H54 (cell line): ENCODE data around the gene ANKRD37.

Experiments used
- DNase-seq: peaks from one replicate; pipeline ENCODE4 v3.0.0; 2011; ENCODE audit warnings: low spot score, mixed read lengths; ENCODE audit not compliant: insufficient read length
- FAIRE-seq: peaks from 3 replicates; lab custom pipeline; 2011; peaks lifted over from hg19 to GRCh38; lab: Jason Lieb, UNC
- POLR2A ChIP-seq: IDR thresholded peaks from 2 replicates; pipeline ENCODE4 v1.6.1; 2011; ENCODE audit warnings: low read depth, mild to moderate bottlenecking, low read length

The ANKRD37 gene

GRCh38 chr4:185369731-185370130, 26.9 kb upstream of the ANKRD37 start:
- no peak for TF ChIP-seq POLR2A
- DNase-seq (no peak), FAIRE-seq (no peak)

GRCh38 chr4:185370268-185370949, 26.2 kb upstream of the ANKRD37 start:
- DNase-seq (no peak), FAIRE-seq (no peak)
- TF ChIP-seq POLR2A, result no peak

- DNase-seq (no peak), FAIRE-seq (no peak)
- TF ChIP-seq POLR2A, result no peak
Observed at GRCh38 chr4:185371702-185372101, 24.9 kb upstream of the ANKRD37 start.

GRCh38 chr4:185374027-185374426, 22.6 kb upstream of the ANKRD37 start:
- FAIRE-seq (no peak), DNase-seq (no peak)
- no peak for TF ChIP-seq POLR2A

- DNase-seq (no peak), FAIRE-seq (no peak)
- no peak for TF ChIP-seq POLR2A
Observed at GRCh38 chr4:185374573-185374972, 22.1 kb upstream of the ANKRD37 start.

- FAIRE-seq, result no peak
- no peak for DNase-seq
- no peak for TF ChIP-seq POLR2A
Observed at GRCh38 chr4:185378264-185378663, 18.4 kb upstream of the ANKRD37 start.

- DNase-seq, result no peak
- FAIRE-seq, result no peak
- TF ChIP-seq POLR2A, result no peak
Observed at GRCh38 chr4:185379326-185380295, 17.0 kb upstream of the ANKRD37 start.

- no peak for DNase-seq
- FAIRE-seq, result no peak
- no peak for TF ChIP-seq POLR2A
Observed at GRCh38 chr4:185380320-185380719, 16.3 kb upstream of the ANKRD37 start.

- no peak for TF ChIP-seq POLR2A
- no peak for FAIRE-seq
- DNase-seq, result no peak
Observed at GRCh38 chr4:185381288-185382196, 15.1 kb upstream of the ANKRD37 start.

- FAIRE-seq (no peak), DNase-seq (no peak)
- TF ChIP-seq POLR2A, result no peak
Observed at GRCh38 chr4:185382754-185383153, 13.9 kb upstream of the ANKRD37 start.

- TF ChIP-seq POLR2A, result no peak
- no peak for DNase-seq
- FAIRE-seq, result no peak
Observed at GRCh38 chr4:185383451-185383850, 13.2 kb upstream of the ANKRD37 start.

GRCh38 chr4:185384061-185384460, 12.6 kb upstream of the ANKRD37 start:
- no peak for TF ChIP-seq POLR2A
- DNase-seq (no peak), FAIRE-seq (no peak)

GRCh38 chr4:185384930-185385331, 11.7 kb upstream of the ANKRD37 start:
- no peak for FAIRE-seq
- TF ChIP-seq POLR2A, result no peak
- no peak for DNase-seq

- DNase-seq (no peak), FAIRE-seq (no peak)
- TF ChIP-seq POLR2A, result no peak
Observed at GRCh38 chr4:185387957-185388356, 8.7 kb upstream of the ANKRD37 start.
